Activated CD8-positive, alpha-beta memory T cell treated with anti-CD3 and anti-CD28 coated beads, Interleukin-2, amount 50 U/mL, for 4 hours (primary cell): ENCODE results near the gene KRTAP4-11.
"Not testable (repeated sequence)": the region's sequence is repeated elsewhere in the genome, so short reads cannot be mapped to it uniquely, and the experiment has no call there.

Source experiments
- DNase-seq: peaks from one replicate; pipeline ENCODE4 v3.0.0-alpha.2; 2020

The KRTAP4-11 gene

GRCh38 chr17:41123292-41123990, 5.3 kb upstream of the KRTAP4-11 start:
- DNase-seq = not testable (repeated sequence)

DNA sequence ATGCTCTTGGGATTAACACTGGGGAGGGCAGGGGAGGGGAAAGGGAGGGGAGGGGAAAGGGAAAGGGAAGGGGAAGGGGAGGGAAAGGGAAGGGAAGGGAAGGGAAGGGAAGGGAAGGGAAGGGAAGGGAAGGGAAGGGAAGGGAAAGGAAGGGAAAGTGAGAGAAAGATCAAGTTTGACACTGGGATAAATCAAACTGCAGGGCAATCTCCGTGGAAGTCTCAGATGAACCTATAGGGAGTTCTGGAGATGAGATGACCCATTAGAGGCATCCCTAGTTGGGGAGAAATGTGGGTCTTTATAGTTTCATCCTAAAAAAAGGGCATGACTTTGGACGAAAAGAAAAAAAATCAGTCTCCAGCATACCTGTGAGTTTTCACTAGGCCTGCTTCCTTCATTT, 3.6 kb upstream of the KRTAP4-11 start:
- no peak for DNase-seq

GRCh38 chr17:41119696-41120690, 1.8 kb upstream of the KRTAP4-11 start:
- not testable (repeated sequence) for DNase-seq

DNA sequence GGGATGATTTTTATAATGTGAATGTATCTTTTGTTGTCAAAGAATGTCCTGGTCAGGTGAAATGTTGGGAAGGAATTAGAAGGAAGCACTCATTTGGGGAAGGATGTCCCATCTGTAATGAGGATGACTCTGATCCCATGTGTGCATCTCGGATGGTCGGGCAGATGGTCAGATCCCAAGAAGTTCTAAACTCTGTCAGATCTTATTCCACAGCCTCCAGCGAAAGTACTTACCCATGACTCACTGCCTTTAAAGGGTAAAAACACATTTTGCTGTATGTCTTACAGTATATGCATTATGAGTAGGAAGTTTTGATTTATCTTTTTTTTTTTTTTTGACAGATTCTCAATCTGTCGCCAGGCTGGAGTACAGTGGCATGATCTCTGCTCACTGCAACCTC, 548 bp upstream of the KRTAP4-11 start:
- DNase-seq = no peak

GRCh38 chr17:41116297-41116696, 1.9 kb downstream of the KRTAP4-11 start:
- DNase-seq = no peak

GRCh38 chr17:41111151-41111885, 6.9 kb downstream of the KRTAP4-11 start:
- no peak for DNase-seq

DNA sequence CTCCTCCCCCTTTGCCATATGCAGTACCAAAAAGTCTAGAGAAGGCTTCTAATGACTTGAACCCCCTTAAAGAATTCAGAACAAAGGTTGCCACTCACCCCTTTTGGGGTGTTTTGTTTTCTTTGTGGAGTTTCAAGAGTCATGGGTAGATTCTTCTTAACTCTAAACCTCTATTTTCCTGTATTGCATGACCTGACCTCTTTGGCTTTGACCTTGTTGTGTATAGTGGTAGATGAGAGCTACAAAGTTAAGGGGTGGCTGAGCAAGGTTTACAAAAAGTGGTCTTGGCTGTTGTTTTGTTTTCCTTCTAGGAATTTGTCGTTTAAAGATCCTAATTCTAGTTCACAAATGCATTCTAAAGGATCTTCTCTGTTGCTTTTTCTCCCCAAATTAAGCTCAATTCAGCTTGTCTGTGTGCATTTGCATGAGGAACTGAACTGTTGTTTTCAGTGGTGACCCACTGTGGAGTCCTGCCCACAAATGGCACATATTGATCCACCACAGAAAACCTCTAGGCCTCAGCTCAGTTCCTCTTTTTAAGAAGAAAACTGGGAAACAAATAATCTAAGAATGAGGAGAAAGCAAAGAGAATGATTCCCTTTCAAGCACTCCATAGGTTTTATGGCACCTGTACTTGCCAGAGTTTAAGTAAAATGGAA, 9.3 kb downstream of the KRTAP4-11 start:
- DNase-seq = not testable (repeated sequence)

DNA sequence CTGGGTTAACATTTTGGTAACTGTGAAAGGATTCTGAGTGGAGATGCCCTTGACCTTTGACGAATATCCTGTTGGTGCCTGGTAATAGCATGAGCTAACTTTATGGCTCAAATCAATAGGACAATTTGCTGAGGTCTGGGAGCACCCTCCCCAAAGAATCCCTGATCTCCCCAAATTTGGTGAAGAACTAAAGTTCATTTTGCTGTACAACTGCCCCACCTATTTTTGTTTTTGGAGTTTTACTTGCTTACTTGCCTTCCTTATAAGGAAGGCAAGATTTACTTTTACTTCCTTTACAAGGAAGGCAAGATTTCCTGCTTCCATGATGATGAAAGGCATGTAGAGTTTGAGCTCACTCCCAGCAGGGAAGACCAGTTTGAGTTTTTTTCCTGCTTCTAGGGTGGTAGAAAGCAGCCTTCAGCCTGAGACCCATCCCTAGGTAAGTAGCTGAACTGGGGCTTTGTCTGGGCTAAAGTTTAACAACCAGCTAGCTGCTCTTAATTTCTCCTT, 10.2 kb downstream of the KRTAP4-11 start:
- DNase-seq = no peak

GRCh38 chr17:41105347-41105746, 12.8 kb downstream of the KRTAP4-11 start, which contains the start of gene KRTAP4-9:
TSS of gene KRTAP4-9 (plus strand) at chr17:41105389. CDS start at chr17:41105389, 0 bp downstream.
- not testable (repeated sequence) for DNase-seq

DNA sequence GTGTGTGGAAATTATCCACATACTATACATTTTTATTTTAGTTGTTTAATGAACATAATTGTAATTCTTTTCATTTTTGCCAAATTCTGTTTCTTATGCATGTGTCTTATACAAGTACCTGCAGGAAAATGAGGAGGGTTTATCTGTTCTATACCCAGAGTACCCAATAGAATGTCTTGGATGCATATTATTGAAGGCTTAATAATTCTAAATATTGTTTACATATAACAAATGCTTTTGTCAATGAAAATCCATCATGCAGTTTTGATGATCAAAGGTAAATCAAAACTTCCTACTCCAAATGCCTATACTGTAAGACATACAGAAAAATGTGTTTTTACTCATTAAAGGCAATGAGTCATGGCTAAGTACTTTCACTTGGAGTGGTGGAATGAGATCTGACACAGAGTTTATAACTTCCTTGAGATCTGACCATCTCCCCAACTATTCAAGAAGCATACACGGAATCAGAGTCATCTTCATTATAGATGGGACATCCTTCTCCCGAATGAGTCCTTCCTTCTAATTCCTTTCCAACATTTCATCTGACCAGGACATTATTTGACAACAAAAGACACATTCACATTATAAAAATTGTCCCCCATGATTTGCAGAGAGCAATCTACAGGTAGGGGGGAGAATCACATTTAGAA, 13.7 kb downstream of the KRTAP4-11 start:
- not testable (repeated sequence) for DNase-seq

DNA sequence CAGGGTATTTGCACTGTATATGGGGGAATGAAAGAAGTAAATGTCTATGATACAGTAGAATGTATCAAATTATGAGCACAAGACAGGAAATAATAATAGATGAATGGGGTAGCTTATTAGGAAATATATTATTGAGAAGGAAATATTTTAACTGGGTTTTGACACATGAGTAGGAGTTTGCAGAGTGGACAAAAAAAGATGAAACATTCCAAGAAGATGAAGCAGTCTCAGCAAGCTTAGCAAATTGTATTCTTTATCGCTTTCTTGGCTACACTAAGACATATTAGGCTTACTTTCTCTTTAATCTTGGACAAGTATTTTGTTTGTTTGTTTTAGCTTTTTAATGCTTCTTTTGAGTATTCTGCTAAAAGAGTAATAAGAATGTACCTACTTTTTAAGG, 14.3 kb downstream of the KRTAP4-11 start:
- DNase-seq = no peak

DNA sequence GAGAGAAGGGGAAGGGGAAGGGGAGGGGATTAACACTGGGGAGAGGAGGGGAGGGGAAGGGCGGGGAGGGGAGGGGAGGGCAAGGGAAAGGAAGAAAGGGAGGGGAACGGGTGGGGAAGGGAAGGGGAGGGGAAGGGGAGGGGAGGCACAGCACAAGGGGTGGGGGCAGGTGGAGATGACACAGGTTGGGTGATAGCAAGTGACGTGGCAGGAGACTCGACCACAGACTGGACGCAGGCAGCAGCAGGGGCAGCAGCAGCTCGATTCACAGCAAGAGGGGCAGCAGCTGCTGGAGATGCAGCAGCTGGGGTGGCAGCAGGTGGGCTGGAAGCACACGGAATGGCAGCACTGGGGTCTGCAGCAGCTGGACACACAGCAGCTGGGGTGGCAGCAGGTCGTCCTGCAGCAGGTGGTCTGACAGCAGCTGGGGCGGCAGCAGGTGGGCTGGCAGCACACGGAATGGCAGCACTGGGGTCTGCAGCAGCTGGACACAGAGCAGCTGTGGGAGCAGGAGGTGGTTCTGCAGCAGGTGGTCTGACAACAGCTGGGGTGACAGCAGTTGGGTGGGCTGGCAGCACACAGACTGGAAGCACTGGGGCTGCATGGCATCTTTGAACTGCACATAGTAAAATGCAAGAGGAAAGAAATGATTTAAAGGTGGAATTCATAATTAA, 16.4 kb downstream of the KRTAP4-11 start, which contains the start of gene KRTAP4-16:
KRTAP4-16 (minus strand) TSS at position 624 of the 674 bp plus-strand sequence; CDS start at position 624, 0 bp downstream.
- no peak for DNase-seq

- DNase-seq = not testable (repeated sequence)
Measured at GRCh38 chr17:41099682-41100480, 18.3 kb downstream of the KRTAP4-11 start.

- DNase-seq = no peak
Measured at GRCh38 chr17:41098481-41098880, 19.7 kb downstream of the KRTAP4-11 start.

- DNase-seq = no peak
Measured at GRCh38 chr17:41098042-41098441, 20.1 kb downstream of the KRTAP4-11 start, which contains the start of gene KRTAP4-8. TSS of gene KRTAP4-8 (minus strand) at chr17:41098142. CDS start at chr17:41098084, 58 bp downstream.

DNA sequence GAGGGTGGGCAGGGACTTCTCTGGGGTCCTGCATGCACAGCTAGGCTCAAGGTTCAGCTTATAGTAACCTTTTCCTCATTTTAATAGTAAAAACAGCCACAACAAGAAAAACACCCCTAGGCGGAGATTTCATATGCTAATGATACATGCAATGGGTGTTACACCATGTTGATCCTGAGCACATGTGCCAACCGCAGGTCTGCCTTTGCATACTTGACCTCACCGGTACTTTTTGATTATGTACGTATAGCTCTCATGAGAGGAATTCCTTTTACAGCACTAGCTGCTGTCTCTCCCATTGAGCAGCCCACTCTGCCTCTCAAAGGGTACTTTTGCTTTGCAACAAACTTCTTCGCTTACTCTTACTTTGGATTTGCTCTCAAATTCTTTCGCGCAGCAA, 22.1 kb downstream of the KRTAP4-11 start:
- DNase-seq = no peak

DNA sequence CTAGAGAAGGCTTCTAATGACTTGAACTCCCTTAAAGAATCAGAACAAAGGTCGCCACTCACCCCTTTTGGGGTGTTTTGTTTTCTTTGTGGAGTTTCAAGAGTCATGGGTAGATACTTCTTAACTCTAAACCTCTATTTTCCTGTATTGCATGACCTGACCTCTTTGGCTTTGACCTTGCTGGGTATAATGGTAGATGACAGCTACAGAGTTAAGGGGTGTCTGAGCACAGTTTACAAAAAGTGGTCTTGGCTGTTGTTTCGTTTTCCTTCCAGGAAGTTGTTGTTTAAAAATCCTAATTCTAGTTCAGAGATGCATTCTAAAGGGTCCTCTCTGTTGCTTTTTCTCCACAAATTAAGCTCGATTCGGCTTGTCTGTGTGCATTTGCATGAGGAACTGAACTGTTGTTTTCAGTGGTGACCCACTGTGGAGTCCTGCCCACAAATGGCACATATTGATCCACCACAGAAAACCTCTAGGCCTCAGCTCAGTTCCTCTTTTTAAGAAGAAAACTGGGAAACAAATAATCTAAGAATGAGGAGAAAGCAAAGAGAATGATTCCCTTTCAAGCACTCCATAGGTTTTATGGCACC, 29.3 kb downstream of the KRTAP4-11 start:
- not testable (repeated sequence) for DNase-seq

DNA sequence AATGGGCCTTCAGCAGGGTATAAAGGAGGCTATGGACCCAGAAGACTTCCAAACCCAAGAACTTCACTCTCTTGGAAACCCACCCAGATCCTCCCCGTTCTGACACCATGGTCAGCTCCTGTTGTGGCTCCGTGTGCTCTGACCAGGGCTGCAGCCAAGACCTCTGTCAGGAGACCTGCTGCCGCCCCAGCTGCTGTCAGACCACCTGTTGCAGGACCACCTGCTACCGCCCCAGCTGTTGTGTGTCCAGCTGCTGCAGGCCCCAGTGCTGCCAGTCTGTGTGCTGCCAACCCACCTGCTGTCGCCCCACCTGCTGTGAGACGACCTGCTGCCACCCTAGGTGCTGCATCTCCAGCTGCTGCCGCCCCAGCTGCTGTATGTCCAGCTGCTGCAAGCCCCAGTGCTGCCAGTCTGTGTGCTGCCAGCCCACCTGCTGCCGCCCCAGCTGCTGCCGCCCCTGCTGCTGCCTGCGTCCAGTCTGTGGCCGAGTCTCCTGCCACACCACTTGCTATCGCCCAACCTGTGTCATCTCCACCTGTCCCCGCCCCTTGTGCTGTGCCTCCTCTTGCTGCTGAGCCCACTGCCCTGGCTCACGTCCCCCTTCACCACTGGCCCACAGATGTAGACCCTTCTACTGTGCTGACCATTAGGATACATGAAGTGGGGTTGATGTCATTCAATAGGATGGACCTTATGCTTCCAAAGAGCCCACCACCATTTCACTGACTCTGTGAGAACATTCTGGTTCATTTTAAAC, 33.9 kb downstream of the KRTAP4-11 start, which contains the start of gene KRTAP4-7:
KRTAP4-7 (plus strand) TSS at position 51 of the 757 bp plus-strand sequence; CDS start at position 108, 57 bp downstream.
- DNase-seq = not testable (repeated sequence)
